Endothelial cell (in vitro differentiated cells): ENCODE data around the gene PEX14. TPM values are rescaled to one million over a fixed set of nuclear protein-coding genes. Genes with fewer than 3 reads are reported as not detected.

Experiments used
- DNase-seq: peaks from one replicate; pipeline ENCODE4 v3.0.0; 2021; ENCODE audit warnings: low spot score
- H3K27ac Mint-ChIP-seq: one replicate; pipeline ENCODE4 v1.8.0; 2021; ENCODE audit warnings: mixed read lengths, inconsistent platforms; ENCODE audit not compliant: unreplicated experiment
- H3K27me3 Mint-ChIP-seq: one replicate; pipeline ENCODE4 v1.8.0; 2021; ENCODE audit warnings: mild to moderate bottlenecking, moderate library complexity, mixed read lengths, inconsistent platforms; ENCODE audit not compliant: unreplicated experiment
- H3K36me3 Mint-ChIP-seq: one replicate; pipeline ENCODE4 v1.8.0; 2021; ENCODE audit warnings: mild to moderate bottlenecking, low read depth, mixed read lengths, inconsistent platforms; ENCODE audit not compliant: unreplicated experiment
- H3K4me1 Mint-ChIP-seq: one replicate; pipeline ENCODE4 v1.8.0; 2021; ENCODE audit warnings: mild to moderate bottlenecking, mixed read lengths, inconsistent platforms; ENCODE audit not compliant: unreplicated experiment
- H3K4me3 Mint-ChIP-seq: one replicate; pipeline ENCODE4 v1.8.0; 2021; ENCODE audit warnings: mild to moderate bottlenecking, mixed read lengths, inconsistent platforms; ENCODE audit not compliant: unreplicated experiment
- H3K9me3 Mint-ChIP-seq: one replicate; pipeline ENCODE4 v1.8.0; 2021; ENCODE audit warnings: mixed read lengths, inconsistent platforms; ENCODE audit not compliant: unreplicated experiment
- total RNA-seq: library from RNA; stranded (reverse); fragmentation: NEBNext Ultra II Directional; extraction: Animal tissue kit (Norgen Biotek cat#: 25700); gene quantifications from one replicate; pipeline ENCODE4 v1.2.1, GENCODE V29; 2021; ENCODE audit not compliant: unreplicated experiment
- TF ChIP-seq, protein P1 (sequence below): fragments of 200-600 bp; sonication (generic); IDR thresholded peaks from one replicate; pipeline ENCODE4 v1.5.0; 2021; ENCODE audit warnings: antibody characterized with exemption; ENCODE audit not compliant: unreplicated experiment

Gene PEX14
- total RNA-seq, 1 donor from 2014 or later: 20.9 TPM

- peaks cover 4% of the 10 kb centered on the region for H3K36me3 Mint-ChIP-seq
Measured at GRCh38 chr1:10480614-10481013, 5.9 kb downstream of the PEX14 start.

DNA sequence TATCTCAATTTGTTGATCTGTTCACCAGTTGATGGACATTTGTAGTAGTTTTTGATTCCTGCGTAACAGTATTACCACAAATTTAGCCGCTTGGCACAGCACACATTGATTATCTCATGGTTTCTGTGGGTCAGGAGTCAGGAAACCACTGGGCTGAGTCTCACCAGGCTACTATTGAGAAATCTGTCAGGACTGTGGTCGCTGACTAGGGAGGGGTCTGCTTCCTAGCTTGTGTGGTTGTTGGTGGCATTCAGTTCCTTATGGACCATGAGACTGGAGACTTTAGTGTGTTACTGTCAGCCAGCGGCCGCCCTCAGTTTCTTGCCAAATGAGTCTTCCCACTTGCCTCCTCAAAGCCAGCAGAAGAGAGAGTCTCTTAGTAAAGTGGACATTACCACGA, 9.8 kb downstream of the PEX14 start:
- TF ChIP-seq, protein P1, sequence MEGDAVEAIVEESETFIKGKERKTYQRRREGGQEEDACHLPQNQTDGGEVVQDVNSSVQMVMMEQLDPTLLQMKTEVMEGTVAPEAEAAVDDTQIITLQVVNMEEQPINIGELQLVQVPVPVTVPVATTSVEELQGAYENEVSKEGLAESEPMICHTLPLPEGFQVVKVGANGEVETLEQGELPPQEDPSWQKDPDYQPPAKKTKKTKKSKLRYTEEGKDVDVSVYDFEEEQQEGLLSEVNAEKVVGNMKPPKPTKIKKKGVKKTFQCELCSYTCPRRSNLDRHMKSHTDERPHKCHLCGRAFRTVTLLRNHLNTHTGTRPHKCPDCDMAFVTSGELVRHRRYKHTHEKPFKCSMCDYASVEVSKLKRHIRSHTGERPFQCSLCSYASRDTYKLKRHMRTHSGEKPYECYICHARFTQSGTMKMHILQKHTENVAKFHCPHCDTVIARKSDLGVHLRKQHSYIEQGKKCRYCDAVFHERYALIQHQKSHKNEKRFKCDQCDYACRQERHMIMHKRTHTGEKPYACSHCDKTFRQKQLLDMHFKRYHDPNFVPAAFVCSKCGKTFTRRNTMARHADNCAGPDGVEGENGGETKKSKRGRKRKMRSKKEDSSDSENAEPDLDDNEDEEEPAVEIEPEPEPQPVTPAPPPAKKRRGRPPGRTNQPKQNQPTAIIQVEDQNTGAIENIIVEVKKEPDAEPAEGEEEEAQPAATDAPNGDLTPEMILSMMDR: no peak
- Mint-ChIP-seq H3K27ac (no peak overlapping the region), H3K36me3 (peaks cover 4% of the 10 kb centered on the region), H3K4me1 (no peaks in the 10 kb centered on the region), H3K4me3 (no peak overlapping the region), H3K27me3 (no peaks in the 10 kb centered on the region), H3K9me3 (no peaks in the 10 kb centered on the region)
- DNase-seq: no peak

More at GRCh38 chr1:10480614-10481013, 5.9 kb downstream of the PEX14 start:
- Mint-ChIP-seq H3K9me3 (no peaks in the 10 kb centered on the region), H3K27me3 (peaks cover under 1% of the 10 kb centered on the region), H3K27ac (no peak overlapping the region), H3K4me3 (no peak overlapping the region), H3K4me1 (peaks cover 8% of the 10 kb centered on the region)
- no peak for DNase-seq
- TF ChIP-seq, protein P1: no peak

GRCh38 chr1:10489291-10490055, 14.7 kb downstream of the PEX14 start:
- TF ChIP-seq, protein P1: no peak
- no peaks in the 10 kb centered on the region for H3K9me3 Mint-ChIP-seq
- no peak for DNase-seq
- no peak overlapping the region for H3K27ac Mint-ChIP-seq
- H3K4me1 Mint-ChIP-seq: peaks cover 7% of the 10 kb centered on the region
- peaks cover 4% of the 10 kb centered on the region for H3K27me3 Mint-ChIP-seq
- peaks cover 9% of the 10 kb centered on the region for H3K36me3 Mint-ChIP-seq
- no peak overlapping the region for H3K4me3 Mint-ChIP-seq

- H3K27me3 Mint-ChIP-seq: peaks cover 4% of the 10 kb centered on the region
- TF ChIP-seq, protein P1: no peak
- no peak overlapping the region for H3K4me3 Mint-ChIP-seq
- DNase-seq: no peak
- peaks cover 5% of the 10 kb centered on the region for H3K36me3 Mint-ChIP-seq
- peaks cover 16% of the 10 kb centered on the region for H3K4me1 Mint-ChIP-seq
- H3K27ac Mint-ChIP-seq: no peak overlapping the region
- no peaks in the 10 kb centered on the region for H3K9me3 Mint-ChIP-seq
Measured at GRCh38 chr1:10490286-10490970, 15.7 kb downstream of the PEX14 start.

DNA sequence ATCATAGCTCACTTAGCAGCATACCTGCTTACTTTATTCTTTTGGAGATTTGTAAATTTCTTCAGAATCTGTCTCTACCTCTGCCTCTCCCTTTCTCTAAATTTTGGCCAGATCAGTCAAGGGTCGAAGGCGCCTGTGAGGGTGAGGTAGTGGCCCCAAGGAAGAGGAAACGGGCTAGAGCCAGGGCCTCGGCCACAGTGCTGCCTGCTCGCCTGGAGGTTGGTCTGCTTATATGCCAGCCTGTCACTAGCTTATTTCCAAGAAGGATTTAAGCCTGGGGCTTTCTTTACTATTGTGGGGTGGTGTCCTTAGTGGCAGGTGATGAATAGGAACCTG, 19.6 kb downstream of the PEX14 start:
- H3K27ac Mint-ChIP-seq: no peak overlapping the region
- H3K4me1 Mint-ChIP-seq: peaks cover 16% of the 10 kb centered on the region
- no peak overlapping the region for H3K4me3 Mint-ChIP-seq
- H3K9me3 Mint-ChIP-seq: no peaks in the 10 kb centered on the region
- TF ChIP-seq, protein P1: no peak
- no peak for DNase-seq
- peaks cover 4% of the 10 kb centered on the region for H3K27me3 Mint-ChIP-seq
- peaks cover 10% of the 10 kb centered on the region for H3K36me3 Mint-ChIP-seq
